Gastroesophageal sphincter (tissue), 4 donors: ENCODE data around the gene PDXP. TPM values are rescaled to one million over a fixed set of nuclear protein-coding genes. Genes with fewer than 3 reads are reported as not detected.

Experiments used
- ATAC-seq: fragments of 150-250 bp; one replicate; pipeline ENCODE4 v1.9.1; 2016; ENCODE audit warnings: mild to moderate bottlenecking, moderate library complexity
- H3K27ac ChIP-seq, 4 donors: fragments of 200-600 bp; sonication (generic) in 3 of 4; 1 replicate in 3 of 4; 2 replicates in 1 of 4; pipeline ENCODE4 v1.5.1; 2016 to 2019
- H3K27me3 ChIP-seq: fragments of 200-600 bp; sonication (generic); one replicate; pipeline ENCODE4 v1.5.1; 2019
- H3K36me3 ChIP-seq, 2 donors: fragments of 200-600 bp; sonication (generic); one replicate each; pipeline ENCODE4 v1.5.1; 2019; ENCODE audit warnings: control low read depth in 1 of 2
- H3K4me1 ChIP-seq, 3 donors: fragments of 200-600 bp; sonication (generic); 1 replicate in 2 of 3; 2 replicates in 1 of 3; pipeline ENCODE4 v1.5.1; 2016 to 2019; ENCODE audit warnings: control low read depth in 2 of 3
- H3K4me3 ChIP-seq, 2 donors: fragments of 200-600 bp; sonication (generic); one replicate each; pipeline ENCODE4 v1.5.1; 2019; ENCODE audit warnings: mild to moderate bottlenecking in 1 of 2, moderate library complexity in 1 of 2
- H3K9me3 ChIP-seq, 3 donors: fragments of 200-600 bp; sonication (generic); one replicate each; pipeline ENCODE4 v1.5.1; 2017 to 2019; ENCODE audit warnings: control low read depth in 2 of 3
- CTCF ChIP-seq, 4 experiments: fragments of 200-600 bp in 2 of 4; fragments of 450-650 bp in 2 of 4; sonication (generic) in 1 of 4; IDR thresholded peaks; one replicate each; pipeline ENCODE4 v1.5.1; 2017 to 2019; ENCODE audit warnings: antibody characterized with exemption in 4 of 4, mild to moderate bottlenecking in 2 of 4, moderate library complexity in 2 of 4
- EP300 ChIP-seq: sonication (generic); formaldehyde crosslinking; IDR thresholded peaks from one replicate; pipeline ENCODE4 v1.6.1; 2017; ENCODE audit warnings: antibody characterized with exemption, mild to moderate bottlenecking
- POLR2A ChIP-seq, 2 donors: fragments of 450-650 bp; IDR thresholded peaks; one replicate each; pipeline ENCODE4 v1.6.1; 2017; ENCODE audit warnings: antibody characterized with exemption in 2 of 2, mild to moderate bottlenecking in 2 of 2, moderate library complexity in 1 of 2
- POLR2AphosphoS5 ChIP-seq: sonication (generic); formaldehyde crosslinking; IDR thresholded peaks from one replicate; pipeline ENCODE4 v1.6.1; 2017; ENCODE audit warnings: antibody characterized with exemption
- WGBS, 2 donors: methylation state at CpG; one replicate each; pipeline ENCODE4 v1.1.5; 2018; ENCODE audit warnings: low coverage in 1 of 2; 5-methylcytosine and 5-hydroxymethylcytosine counted together
- total RNA-seq, 4 donors: library from RNA; depleted of rRNA; stranded (reverse); fragments of >200 nt; gene quantifications; one replicate each; pipeline ENCODE4 v1.1.0, GENCODE V29; 2016

The PDXP gene
- total RNA-seq, 4 donors from 2014 or later = 9.2 to 19.3 (median 17.2) TPM

- ATAC-seq = no peak
- Histone ChIP-seq H3K36me3 (peaks cover 0 to 98% of the 10 kb centered on the region in 2 donors), H3K4me1 (peaks cover 0 to 15% (median 0%) of the 10 kb centered on the region in 3 donors), H3K4me3 (no peak overlapping the region), H3K27ac (no peak overlapping the region), H3K9me3 (no peaks in the 10 kb centered on the region), H3K27me3 (no peaks in the 10 kb centered on the region)
- 84% methylated on average over 3 of the region's 6 CpGs; no CpG with 5 or more reads in 1 of the 2 donors for WGBS, 2 donors
- TF ChIP-seq POLR2A (IDR thresholded peaks at IDR 0.05) = no peak
- no peak for TF ChIP-seq EP300
- no peak for TF ChIP-seq POLR2AphosphoS5
- no peak for TF ChIP-seq CTCF (IDR thresholded peaks at IDR 0.05)
Observed at GRCh38 chr22:37618674-37619073, 39.8 kb upstream of the PDXP start.

DNA sequence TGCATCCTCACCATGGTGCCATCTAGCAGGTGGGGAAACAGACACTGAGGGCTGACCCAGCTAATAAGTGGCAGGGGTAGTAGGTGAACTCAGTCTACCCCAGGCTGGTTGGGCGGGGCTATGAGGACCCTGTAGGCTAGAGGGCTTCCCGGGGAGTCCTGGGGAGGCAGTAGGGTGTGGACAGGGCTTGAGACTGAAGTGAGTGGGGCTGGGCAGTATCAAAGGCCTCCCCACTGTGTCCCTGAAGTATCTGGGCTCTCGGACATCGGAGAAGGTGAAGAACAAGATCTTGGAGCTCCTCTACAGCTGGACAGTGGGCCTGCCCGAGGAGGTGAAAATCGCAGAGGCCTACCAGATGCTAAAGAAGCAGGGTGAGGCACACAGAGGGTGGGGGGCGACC lies 38.5 kb upstream of the PDXP start:
- 76 to 82% methylated on average over 2 to 7 of the region's 7 CpGs for WGBS, 2 donors
- H3K27ac ChIP-seq = no peak overlapping the region
- no peak for ATAC-seq
- H3K4me3 ChIP-seq = no peak overlapping the region
- no peaks in the 10 kb centered on the region for H3K9me3 ChIP-seq
- peaks cover 0 to 96% of the 10 kb centered on the region in 2 donors for H3K36me3 ChIP-seq
- H3K4me1 ChIP-seq = peaks cover 0 to 18% (median 0%) of the 10 kb centered on the region in 3 donors
- no peak for TF ChIP-seq POLR2AphosphoS5
- no peak for TF ChIP-seq POLR2A (IDR thresholded peaks at IDR 0.05)
- TF ChIP-seq EP300 = no peak
- TF ChIP-seq CTCF (IDR thresholded peaks at IDR 0.05) = no peak
- no peaks in the 10 kb centered on the region for H3K27me3 ChIP-seq

DNA sequence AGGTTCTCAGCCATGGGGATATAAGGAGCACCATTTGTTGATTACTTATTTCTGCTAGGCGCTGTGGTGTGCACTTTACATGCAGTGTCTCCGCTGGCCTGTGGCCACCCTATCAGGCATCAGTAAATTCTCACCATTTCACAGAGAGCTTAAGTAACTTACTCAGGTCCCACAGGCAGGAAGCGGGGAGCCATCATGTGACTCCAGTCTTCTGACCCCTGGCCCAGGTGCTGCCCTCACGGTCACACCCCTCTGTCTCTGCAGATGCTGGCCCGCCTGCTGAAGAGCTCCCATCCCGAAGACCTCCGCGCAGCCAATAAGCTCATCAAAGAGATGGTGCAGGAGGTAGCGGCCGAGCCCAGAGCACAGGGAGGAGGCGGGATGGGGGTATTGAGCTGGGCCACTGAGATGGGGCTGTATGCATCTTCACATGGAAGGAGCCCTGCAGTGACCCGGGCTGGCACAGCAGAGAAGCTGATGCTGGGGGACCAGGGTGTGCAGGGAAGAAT lies 37.1 kb upstream of the PDXP start:
- Histone ChIP-seq H3K9me3 (no peaks in the 10 kb centered on the region), H3K27ac (no peak overlapping the region), H3K4me1 (peaks cover 0 to 32% (median 5%) of the 10 kb centered on the region in 3 donors), H3K27me3 (no peaks in the 10 kb centered on the region), H3K4me3 (no peak overlapping the region), H3K36me3 (peaks cover 0 to 91% of the 10 kb centered on the region in 2 donors)
- 79% methylated on average over 3 of the region's 12 CpGs; no CpG with 5 or more reads in 1 of the 2 donors for WGBS, 2 donors
- no peak for ATAC-seq
- TF ChIP-seq CTCF (IDR thresholded peaks at IDR 0.05) = no peak
- no peak for TF ChIP-seq EP300
- no peak for TF ChIP-seq POLR2AphosphoS5
- no peak for TF ChIP-seq POLR2A (IDR thresholded peaks at IDR 0.05)

GRCh38 chr22:37623075-37624016 lies 35.2 kb upstream of the PDXP start:
- peak; percentile 35 for ATAC-seq
- no peak overlapping the region for H3K4me3 ChIP-seq
- no peaks in the 10 kb centered on the region for H3K27me3 ChIP-seq
- peaks cover 0 to 49% (median 20%) of the 10 kb centered on the region in 3 donors for H3K4me1 ChIP-seq
- H3K9me3 ChIP-seq = no peaks in the 10 kb centered on the region
- WGBS, 2 donors = 100% methylated on average over 1 of the region's 22 CpGs; no CpG with 5 or more reads in 1 of the 2 donors
- peak overlapping the region in 2 of 4 donors; percentile 37 to 46 for H3K27ac ChIP-seq
- peaks cover 0 to 83% of the 10 kb centered on the region in 2 donors for H3K36me3 ChIP-seq
- TF ChIP-seq POLR2AphosphoS5 (no peak), CTCF (IDR thresholded peaks at IDR 0.05) (peak in 3 of 4 experiments; percentile 58 to 88 (median 66))
